Heart right ventricle (tissue), 16 donors: Measurements from ENCODE around the gene WDR20. TPM values are rescaled to one million over a fixed set of nuclear protein-coding genes. Genes with fewer than 3 reads are reported as not detected.

Experiments used
- ATAC-seq, 8 donors: fragments of 200-7000 bp; cut with Tn5 transposase; one replicate each; pipeline ENCODE4 v1.9.1; 2020; ENCODE audit warnings: mild to moderate bottlenecking in 8 of 8, moderate library complexity in 8 of 8, moderate number of reproducible peaks in 1 of 8
- DNase-seq, 2 donors: peaks; one replicate each; pipeline ENCODE4 v3.0.0-alpha.2; 2020
- H3K27ac ChIP-seq, 10 donors: fragments of 200-600 bp; sonication (generic) in 2 of 10; one replicate each; pipeline versions ENCODE4 v1.5.0 to v1.8.0; 2020 to 2022; ENCODE audit warnings: mild to moderate bottlenecking in 3 of 10
- H3K27me3 ChIP-seq, 7 donors: fragments of 200-600 bp; one replicate each; pipeline ENCODE4 v1.8.0; 2021 to 2022; ENCODE audit warnings: mild to moderate bottlenecking in 2 of 7
- H3K36me3 ChIP-seq, 9 donors: fragments of 200-600 bp; sonication (generic) in 1 of 9; one replicate each; pipeline versions ENCODE4 v1.5.0 to v1.8.0; 2020 to 2022; ENCODE audit warnings: mild to moderate bottlenecking in 2 of 9
- H3K4me1 ChIP-seq, 9 donors: fragments of 200-600 bp; sonication (generic) in 1 of 9; one replicate each; pipeline versions ENCODE4 v1.5.0 to v1.8.0; 2020 to 2022; ENCODE audit warnings: mild to moderate bottlenecking in 4 of 9
- H3K4me3 ChIP-seq, 10 donors: fragments of 200-600 bp; sonication (generic) in 2 of 10; one replicate each; pipeline versions ENCODE4 v1.5.0 to v1.8.0; 2020 to 2022; ENCODE audit warnings: mild to moderate bottlenecking in 7 of 10, moderate library complexity in 2 of 10
- H3K9me3 ChIP-seq, 11 donors: fragments of 200-600 bp in 10 of 11; sonication (generic) in 2 of 11; one replicate each; pipeline versions ENCODE4 v1.5.0 to v1.8.0; 2013 to 2022; ENCODE audit warnings: mild to moderate bottlenecking in 2 of 11, control low read depth in 1 of 11, moderate library complexity in 1 of 11
- CTCF ChIP-seq, 9 donors: fragments of 200-600 bp; sonication (generic) in 2 of 9; IDR thresholded peaks; one replicate each; pipeline versions ENCODE4 v1.5.0 to v1.8.0; 2021 to 2022; ENCODE audit warnings: antibody characterized with exemption in 9 of 9, mild to moderate bottlenecking in 5 of 9, moderate library complexity in 1 of 9
- WGBS, 2 donors: extraction: QIAGEN DNeasy Blood & Tissue Kit; methylation state at CpG; one replicate each; pipeline ENCODE4 v1.1.7; 2013; ENCODE audit warnings: inconsistent platforms in 1 of 2; 5-methylcytosine and 5-hydroxymethylcytosine counted together
- intact Hi-C, 10 donors: fragments of 100-400 bp; cut with DNase I; formaldehyde crosslinking; loops; one replicate each; pipeline versions ENCODE4 v1.11.1 to v1.14.2; 2022
- polyA plus RNA-seq, 2 donors: library from polyadenylated mRNA; stranded (reverse); fragments of 200-250 nt; gene quantifications; one replicate each; pipeline ENCODE4 v1.2.3, GENCODE V29; 2013
- total RNA-seq, 10 donors: library from RNA; stranded (reverse); fragmentation: NEBNext Ultra II Directional in 3 of 10; extraction: Animal tissue kit (Norgen Biotek cat#: 25700) in 3 of 10; gene quantifications; one replicate each; pipeline versions ENCODE4 v1.2.1 to v1.2.4, GENCODE V29; 2021 to 2023
- donor health status: Arrhythmogenic right ventricular cardiomyopathy.
- donor health status: ischemic (EF 13 %, LVEDD 7.1; RV severe dilation, severe dysfunction).
- donor health status: healthy with polysubstance abuse.
- donor health status: DM: no; HTN: yes; CAD: no.
- donor health status: DM: no; HTN: no; CAD: no.
- donor health status: ischemic (EF 25% LVEDD 6.9; RV normal size, moderate dysfunction).
- donor health status: ischemic (EF 25% LVEDD 5.7; RV mildly dilated, moderate dysfunction).
- donor health status: healthy.
- donor health status: DM: yes; HTN: yes; CAD: no.
- donor health status: Ischemic cardiomyopathy.
- donor health status: ischemic (EF 35%, LVEDD 5.7; RV mildly dilated, moderate dysfunction).
- donor health status: nonischemic (EF 11% LVEDD 7.7; RV severe dilation, severe dysfunction).
- donor health status: DM: yes; HTN: yes; CAD: no.
- donor health status: PGD.
- donor health status: ischemic (EF 29% LVEDD 5.4; RV normal size, mild dysfunction).
- donor health status: nonischemic (EF 23%, LVEDD 6.1; RV moderate dilation, normal function).

WDR20 gene
- total and polyA plus RNA-seq, 12 donors = 10.7 to 28.0 (median 20.5) TPM

GRCh38 chr14:102202944-102203343 lies 63.2 kb downstream of the WDR20 start:
- intact Hi-C loops = loop anchor here in 2 of 10 donors (5.0 to 10.0 kb wide), 2 partner anchors 58 to 61 kb away; no protein-coding TSS in a partner anchor
- no peaks in the 10 kb centered on the region for H3K9me3 ChIP-seq
- H3K27ac ChIP-seq = no peak overlapping the region
- ATAC-seq (no peak), DNase-seq (no peak)
- WGBS, 2 donors = 87 to 88% methylated on average over 3 of the region's 3 CpGs
- peaks cover 0 to 86% (median 18%) of the 10 kb centered on the region in 9 donors for H3K36me3 ChIP-seq
- H3K27me3 ChIP-seq = no peaks in the 10 kb centered on the region
- TF ChIP-seq CTCF (IDR thresholded peaks at IDR 0.05) = no peak
- H3K4me3 ChIP-seq = no peak overlapping the region
- H3K4me1 ChIP-seq = peaks cover 0 to 14% (median 6%) of the 10 kb centered on the region in 9 donors

GRCh38 chr14:102203382-102203781 lies 63.7 kb downstream of the WDR20 start:
- ATAC-seq = peak in 1 of 8 donors; percentile 34
- no peak for TF ChIP-seq CTCF (IDR thresholded peaks at IDR 0.05)
- Histone ChIP-seq H3K27ac (no peak overlapping the region), H3K36me3 (peaks cover 0 to 86% (median 19%) of the 10 kb centered on the region in 9 donors), H3K27me3 (no peaks in the 10 kb centered on the region), H3K9me3 (no peaks in the 10 kb centered on the region), H3K4me1 (peaks cover 0 to 14% (median 6%) of the 10 kb centered on the region in 9 donors), H3K4me3 (no peak overlapping the region)
- intact Hi-C loops = loop anchor here in 2 of 10 donors (5.0 to 10.0 kb wide), 2 partner anchors 59 to 61 kb away; no protein-coding TSS in a partner anchor
- DNase-seq = no peak
- 67 to 68% methylated on average over 6 of the region's 6 CpGs for WGBS, 2 donors

- no peaks in the 10 kb centered on the region for H3K9me3 ChIP-seq
- intact Hi-C loops = loop anchor here in 2 of 10 donors (5.0 to 10.0 kb wide), 2 partner anchors 53 to 61 kb away; no protein-coding TSS in a partner anchor
These were observed 65.9 kb downstream of the WDR20 start for GRCh38 chr14:102205560-102205959.

GRCh38 chr14:102206918-102207317 lies 67.2 kb downstream of the WDR20 start:
- intact Hi-C loops = loop anchor here in 2 of 10 donors (5.0 to 10.0 kb wide), 2 partner anchors 55 to 62 kb away; no protein-coding TSS in a partner anchor
- peaks cover 0 to 89% (median 24%) of the 10 kb centered on the region in 9 donors for H3K36me3 ChIP-seq

More at GRCh38 chr14:102205560-102205959, 65.9 kb downstream of the WDR20 start:
- no peak overlapping the region for H3K4me3 ChIP-seq
- no peak overlapping the region for H3K27ac ChIP-seq
- WGBS, 2 donors = 82 to 89% methylated on average over 5 of the region's 5 CpGs
- no peaks in the 10 kb centered on the region for H3K27me3 ChIP-seq
- peaks cover 0 to 88% (median 24%) of the 10 kb centered on the region in 9 donors for H3K36me3 ChIP-seq
- H3K4me1 ChIP-seq = peaks cover 0 to 19% (median 6%) of the 10 kb centered on the region in 9 donors
- ATAC-seq (no peak), DNase-seq (no peak)
- TF ChIP-seq CTCF (IDR thresholded peaks at IDR 0.05) = no peak

More at GRCh38 chr14:102206918-102207317, 67.2 kb downstream of the WDR20 start:
- H3K4me1 ChIP-seq = peaks cover 0 to 19% (median 4%) of the 10 kb centered on the region in 9 donors
- no peaks in the 10 kb centered on the region for H3K9me3 ChIP-seq
- no peaks in the 10 kb centered on the region for H3K27me3 ChIP-seq
- WGBS, 2 donors = 79 to 80% methylated on average over 8 of the region's 8 CpGs
- H3K4me3 ChIP-seq = no peak overlapping the region
- ATAC-seq (no peak), DNase-seq (no peak)
- TF ChIP-seq CTCF (IDR thresholded peaks at IDR 0.05) = peak in 1 of 9 donors; percentile 6
- no peak overlapping the region for H3K27ac ChIP-seq
